GM19463 (cell line): Measurements from ENCODE around the gene RBMS3.
"Not testable (repeated sequence)": the region's sequence is repeated elsewhere in the genome, so short reads cannot be mapped to it uniquely, and the experiment has no call there.

ENCODE experiments used
- ATAC-seq: cut with Tn5 transposase; IDR thresholded peaks from one replicate; pipeline ENCODE4 v1.9.1; 2021; ENCODE audit warnings: mild to moderate bottlenecking, moderate library complexity; ENCODE audit not compliant: unreplicated experiment

Gene RBMS3

GRCh38 chr3:30042274-30042859, 761.5 kb downstream of the RBMS3 start:
- peak; percentile 58 for ATAC-seq

- ATAC-seq: no peak
Measured at GRCh38 chr3:30042916-30043555, 762.2 kb downstream of the RBMS3 start.

- no peak for ATAC-seq
Measured at GRCh38 chr3:30044515-30044914, 763.6 kb downstream of the RBMS3 start.

GRCh38 chr3:30048431-30048830, 767.6 kb downstream of the RBMS3 start:
- no peak for ATAC-seq

- ATAC-seq: not testable (repeated sequence)
Measured at GRCh38 chr3:30050116-30050515, 769.2 kb downstream of the RBMS3 start.

GRCh38 chr3:30059240-30059639, 778.4 kb downstream of the RBMS3 start:
- ATAC-seq: no peak
